Heart left ventricle (tissue), 13 donors: ENCODE results near the gene C12orf60.

ENCODE experiments used
- POLR2A ChIP-seq, 2 donors: fragments of 450-650 bp; IDR thresholded peaks; one replicate each; pipeline ENCODE4 v1.6.1; 2017; ENCODE audit warnings: antibody characterized with exemption in 2 of 2, mild to moderate bottlenecking in 2 of 2, moderate library complexity in 2 of 2
- TF ChIP-seq, protein P1 (sequence below), 12 donors: fragments of 200-600 bp; sonication (generic) in 4 of 12; IDR thresholded peaks; one replicate each; pipeline versions ENCODE4 v1.5.0 to v1.8.0; 2018 to 2022; ENCODE audit warnings: antibody characterized with exemption in 12 of 12, mild to moderate bottlenecking in 5 of 12
- donor health status: ischemic (EF 13 %, LVEDD 7.1; RV severe dilation, severe dysfunction).
- donor health status: DM: no; HTN: yes; CAD: no.
- donor health status: DM: no; HTN: no; CAD: no.
- donor health status: ischemic (EF 25% LVEDD 6.9; RV normal size, moderate dysfunction).
- donor health status: ischemic (EF 25% LVEDD 5.7; RV mildly dilated, moderate dysfunction).
- donor health status: ischemic (EF 35%, LVEDD 5.7; RV mildly dilated, moderate dysfunction).
- donor health status: nonischemic (EF 11% LVEDD 7.7; RV severe dilation, severe dysfunction).
- donor health status: DM: yes; HTN: yes; CAD: no.
- donor health status: PGD.
- donor health status: ischemic (EF 29% LVEDD 5.4; RV normal size, mild dysfunction).
- donor health status: nonischemic (EF 23%, LVEDD 6.1; RV moderate dilation, normal function).

DNA sequence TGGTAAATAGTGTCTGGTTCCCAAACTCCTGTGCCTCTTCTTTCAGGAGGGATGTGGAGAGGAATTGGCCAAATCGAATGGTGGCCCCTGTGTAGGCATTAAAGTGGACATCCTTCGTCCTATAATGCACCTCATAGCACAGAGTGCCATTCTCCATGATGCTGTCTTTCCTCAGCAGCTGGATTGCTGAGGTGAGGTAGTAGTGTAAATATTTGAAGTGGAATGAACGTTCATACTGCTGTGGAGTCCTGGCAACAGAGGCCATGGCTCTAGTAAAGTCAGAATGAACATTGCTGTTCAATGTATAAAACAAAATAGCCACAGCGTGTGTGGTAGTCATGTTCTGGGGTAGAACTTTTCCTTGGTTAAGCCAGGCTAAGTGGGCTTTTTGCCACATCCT lies 37.1 kb downstream of the C12orf60 start:
- no peak for TF ChIP-seq POLR2A (IDR thresholded peaks at IDR 0.05)
- TF ChIP-seq, protein P1, sequence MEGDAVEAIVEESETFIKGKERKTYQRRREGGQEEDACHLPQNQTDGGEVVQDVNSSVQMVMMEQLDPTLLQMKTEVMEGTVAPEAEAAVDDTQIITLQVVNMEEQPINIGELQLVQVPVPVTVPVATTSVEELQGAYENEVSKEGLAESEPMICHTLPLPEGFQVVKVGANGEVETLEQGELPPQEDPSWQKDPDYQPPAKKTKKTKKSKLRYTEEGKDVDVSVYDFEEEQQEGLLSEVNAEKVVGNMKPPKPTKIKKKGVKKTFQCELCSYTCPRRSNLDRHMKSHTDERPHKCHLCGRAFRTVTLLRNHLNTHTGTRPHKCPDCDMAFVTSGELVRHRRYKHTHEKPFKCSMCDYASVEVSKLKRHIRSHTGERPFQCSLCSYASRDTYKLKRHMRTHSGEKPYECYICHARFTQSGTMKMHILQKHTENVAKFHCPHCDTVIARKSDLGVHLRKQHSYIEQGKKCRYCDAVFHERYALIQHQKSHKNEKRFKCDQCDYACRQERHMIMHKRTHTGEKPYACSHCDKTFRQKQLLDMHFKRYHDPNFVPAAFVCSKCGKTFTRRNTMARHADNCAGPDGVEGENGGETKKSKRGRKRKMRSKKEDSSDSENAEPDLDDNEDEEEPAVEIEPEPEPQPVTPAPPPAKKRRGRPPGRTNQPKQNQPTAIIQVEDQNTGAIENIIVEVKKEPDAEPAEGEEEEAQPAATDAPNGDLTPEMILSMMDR (IDR thresholded peaks at IDR 0.05) = no peak
